ENCODE measurements around the gene KMO. TPM values are rescaled to one million over a fixed set of nuclear protein-coding genes. Genes with fewer than 3 reads are reported as not detected.

Gene KMO
- total RNA-seq, 4 donors from 2014 or later = 0.62 to 3.1 (median 1.1) TPM; not detected in 1

DNA sequence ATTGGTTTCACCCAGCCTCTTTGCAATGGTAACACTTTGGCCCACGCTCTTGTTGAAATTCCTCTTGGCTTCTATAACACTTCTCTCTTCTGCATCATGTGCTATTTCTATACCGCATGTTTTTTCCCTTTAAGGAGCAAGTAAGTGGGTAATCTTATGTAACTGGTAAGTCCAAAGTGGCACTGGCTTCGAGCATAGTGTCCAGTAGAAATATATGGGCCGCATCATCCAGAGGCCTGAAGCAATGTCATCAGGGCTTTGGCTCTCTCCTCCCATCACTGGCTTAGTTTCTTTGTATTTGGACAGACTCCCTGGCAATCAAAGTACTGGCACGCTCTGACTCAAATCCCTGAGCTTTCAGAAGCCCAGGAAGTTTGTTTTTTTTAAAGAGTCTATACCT is 90.5 kb downstream of the KMO start:
- Histone ChIP-seq H3K9me3 (no peaks in the 10 kb centered on the region), H3K4me1 (no peaks in the 10 kb centered on the region), H3K27me3 (no peaks in the 10 kb centered on the region), H3K4me3 (no peak overlapping the region), H3K36me3 (no peaks in the 10 kb centered on the region), H3K27ac (no peak overlapping the region)
- WGBS, 2 donors (ENCODE audit: low coverage in 1 of 2) = 78 to 81% methylated on average over 5 of the region's 5 CpGs
- TF ChIP-seq, protein P1, sequence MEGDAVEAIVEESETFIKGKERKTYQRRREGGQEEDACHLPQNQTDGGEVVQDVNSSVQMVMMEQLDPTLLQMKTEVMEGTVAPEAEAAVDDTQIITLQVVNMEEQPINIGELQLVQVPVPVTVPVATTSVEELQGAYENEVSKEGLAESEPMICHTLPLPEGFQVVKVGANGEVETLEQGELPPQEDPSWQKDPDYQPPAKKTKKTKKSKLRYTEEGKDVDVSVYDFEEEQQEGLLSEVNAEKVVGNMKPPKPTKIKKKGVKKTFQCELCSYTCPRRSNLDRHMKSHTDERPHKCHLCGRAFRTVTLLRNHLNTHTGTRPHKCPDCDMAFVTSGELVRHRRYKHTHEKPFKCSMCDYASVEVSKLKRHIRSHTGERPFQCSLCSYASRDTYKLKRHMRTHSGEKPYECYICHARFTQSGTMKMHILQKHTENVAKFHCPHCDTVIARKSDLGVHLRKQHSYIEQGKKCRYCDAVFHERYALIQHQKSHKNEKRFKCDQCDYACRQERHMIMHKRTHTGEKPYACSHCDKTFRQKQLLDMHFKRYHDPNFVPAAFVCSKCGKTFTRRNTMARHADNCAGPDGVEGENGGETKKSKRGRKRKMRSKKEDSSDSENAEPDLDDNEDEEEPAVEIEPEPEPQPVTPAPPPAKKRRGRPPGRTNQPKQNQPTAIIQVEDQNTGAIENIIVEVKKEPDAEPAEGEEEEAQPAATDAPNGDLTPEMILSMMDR (IDR thresholded peaks at IDR 0.05) = no peak
- no peak for TF ChIP-seq POLR2A (IDR thresholded peaks at IDR 0.05)
- no peak for TF ChIP-seq POLR2AphosphoS5 (IDR thresholded peaks at IDR 0.05)
- no peak for TF ChIP-seq EP300 (IDR thresholded peaks at IDR 0.05)
- ATAC-seq = no peak

DNA sequence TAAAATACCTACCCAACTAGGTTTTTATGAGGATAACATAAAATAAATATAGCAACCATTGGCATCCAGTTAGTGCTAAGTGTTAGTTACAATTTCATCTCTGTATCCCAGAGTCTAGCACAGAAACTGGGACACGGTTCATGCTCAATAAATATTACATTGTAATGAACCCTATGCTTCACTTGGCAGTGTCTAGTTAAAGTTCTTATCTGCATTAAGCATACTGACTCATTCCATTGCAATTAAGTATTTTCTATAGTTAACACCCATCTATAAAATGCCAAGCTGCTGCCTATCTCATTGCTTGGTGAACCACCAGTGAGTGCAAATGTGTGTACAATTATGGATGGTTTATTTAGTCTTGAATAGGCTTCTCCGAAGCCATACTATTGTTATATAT is 92.8 kb downstream of the KMO start:
- no peak for ATAC-seq
- 71 to 78% methylated on average over 1 to 2 of the region's 2 CpGs for WGBS, 2 donors (ENCODE audit: low coverage in 1 of 2)
- no peak overlapping the region for H3K27ac ChIP-seq
- H3K4me1 ChIP-seq = no peaks in the 10 kb centered on the region
- TF ChIP-seq EP300 (IDR thresholded peaks at IDR 0.05) = no peak
- no peaks in the 10 kb centered on the region for H3K27me3 ChIP-seq
- no peaks in the 10 kb centered on the region for H3K9me3 ChIP-seq
- no peaks in the 10 kb centered on the region for H3K36me3 ChIP-seq
- no peak overlapping the region for H3K4me3 ChIP-seq

DNA sequence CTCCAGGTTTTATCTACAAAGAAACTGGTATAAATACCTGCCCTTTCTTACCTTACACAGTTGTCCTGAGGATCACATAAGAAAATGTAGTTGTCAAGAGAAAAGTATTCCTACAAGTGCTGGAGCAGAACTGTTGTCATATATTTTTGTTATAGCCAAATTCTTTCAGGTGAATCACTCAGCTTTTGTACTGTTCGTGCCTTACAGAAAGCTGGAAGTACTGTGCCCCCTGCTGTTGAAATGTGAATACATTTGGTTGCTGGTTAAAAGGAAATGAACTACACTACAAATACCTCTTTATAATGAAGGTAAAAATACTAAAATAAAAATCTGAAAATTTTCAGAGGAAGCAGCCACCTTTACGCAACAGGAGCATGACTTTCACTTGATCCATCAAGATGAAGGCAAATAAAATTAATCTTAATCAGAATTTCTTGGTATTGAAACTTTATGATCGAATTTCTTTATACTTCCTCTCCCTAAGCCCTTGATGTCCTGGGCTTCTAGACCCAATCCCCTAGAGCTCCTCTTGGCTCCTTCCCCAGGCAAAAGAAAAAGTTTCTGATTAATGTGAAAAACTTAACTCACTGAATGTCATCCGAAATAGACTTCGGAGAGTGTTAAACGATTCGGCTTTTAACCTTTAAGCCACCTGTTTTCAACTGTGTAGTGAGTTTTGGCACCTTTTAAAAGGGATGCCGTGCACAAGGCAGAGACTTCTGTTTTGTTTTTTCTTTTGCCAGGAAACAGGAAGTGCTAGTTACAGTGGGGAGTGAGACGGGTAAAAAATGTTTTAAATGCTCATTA is 95.5 kb downstream of the KMO start:
- H3K4me1 ChIP-seq = no peaks in the 10 kb centered on the region
- H3K4me3 ChIP-seq = no peak overlapping the region
- no peaks in the 10 kb centered on the region for H3K36me3 ChIP-seq
- no peaks in the 10 kb centered on the region for H3K27me3 ChIP-seq
- TF ChIP-seq, protein P1 (IDR thresholded peaks at IDR 0.05) = peak in 3 of 4 experiments; percentile 28 to 40 (median 28)
- TF ChIP-seq EP300 (IDR thresholded peaks at IDR 0.05) = no peak
- WGBS, 2 donors (ENCODE audit: low coverage in 1 of 2) = 42 to 54% methylated on average over 9 of the region's 9 CpGs
- ATAC-seq = no peak
- H3K9me3 ChIP-seq = no peaks in the 10 kb centered on the region
- H3K27ac ChIP-seq = no peak overlapping the region

DNA sequence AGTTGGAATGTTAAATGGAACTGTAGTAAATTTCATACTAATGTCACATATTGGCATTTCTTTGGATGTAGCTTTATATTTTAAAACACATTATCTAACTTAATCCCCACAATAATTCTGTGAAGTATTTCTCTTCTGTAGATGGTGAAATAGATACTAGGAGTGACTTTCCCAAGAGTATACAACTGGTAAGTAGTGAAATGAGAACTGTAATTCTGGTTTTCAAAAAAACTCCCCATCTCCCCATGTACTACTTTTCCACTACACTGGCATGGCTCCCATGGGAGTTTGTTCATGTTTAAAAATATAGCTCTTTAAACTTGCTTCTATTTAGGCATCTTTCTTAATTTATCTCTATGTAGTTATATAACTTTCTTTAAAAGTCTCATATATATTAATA is 97.8 kb downstream of the KMO start:
- Histone ChIP-seq H3K36me3 (peaks cover 0 to under 1% of the 10 kb centered on the region in 2 donors), H3K4me3 (no peak overlapping the region), H3K4me1 (no peaks in the 10 kb centered on the region), H3K27me3 (no peaks in the 10 kb centered on the region), H3K9me3 (no peaks in the 10 kb centered on the region), H3K27ac (no peak overlapping the region)
- TF ChIP-seq, protein P1 (IDR thresholded peaks at IDR 0.05) = no peak
- TF ChIP-seq POLR2A (IDR thresholded peaks at IDR 0.05) (no peak), POLR2AphosphoS5 (IDR thresholded peaks at IDR 0.05) (no peak), EP300 (IDR thresholded peaks at IDR 0.05) (no peak)
- no peak for ATAC-seq

DNA sequence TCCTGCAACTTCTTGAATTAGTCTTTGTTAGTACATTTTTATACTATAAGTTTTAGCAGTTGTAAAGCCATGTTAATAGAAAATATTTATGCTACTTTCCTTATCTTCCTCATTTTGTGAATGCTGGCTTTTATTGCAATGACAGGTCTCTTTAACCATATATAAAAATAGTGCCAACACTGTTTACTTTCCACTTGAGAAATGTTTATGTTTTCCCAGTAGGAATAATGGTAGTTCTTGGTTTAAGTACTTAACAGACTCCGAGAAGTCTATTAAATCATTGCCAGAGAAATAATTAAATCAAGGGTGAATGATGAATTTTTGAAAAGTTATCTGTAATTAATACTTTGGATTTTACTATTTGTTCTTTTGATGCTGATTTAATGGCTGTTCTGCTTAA is 98.3 kb downstream of the KMO start:
- no peak for ATAC-seq
- no peaks in the 10 kb centered on the region for H3K9me3 ChIP-seq
- H3K27me3 ChIP-seq = no peaks in the 10 kb centered on the region
- peaks cover 0 to 5% of the 10 kb centered on the region in 2 donors for H3K36me3 ChIP-seq
- H3K4me1 ChIP-seq = no peaks in the 10 kb centered on the region
- no peak overlapping the region for H3K27ac ChIP-seq
- H3K4me3 ChIP-seq = no peak overlapping the region
- no peak for TF ChIP-seq POLR2AphosphoS5 (IDR thresholded peaks at IDR 0.05)
- TF ChIP-seq, protein P1 (IDR thresholded peaks at IDR 0.05) = no peak
- TF ChIP-seq POLR2A (IDR thresholded peaks at IDR 0.05) = no peak
- no peak for TF ChIP-seq EP300 (IDR thresholded peaks at IDR 0.05)
- WGBS, 2 donors (ENCODE audit: low coverage in 1 of 2) = 92 to 100% methylated on average over 1 of the region's 1 CpG
